OCI-LY1 (cell line): ENCODE results near the gene PKNOX2.

ENCODE experiments used
- H2AFZ ChIP-seq: fragments of 200-600 bp; sonication (generic), shearing (Covaris generic); 2 replicates; pipeline ENCODE4 v1.6.0; 2014; ENCODE audit warnings: antibody characterized with exemption, mild to moderate bottlenecking, low read length
- H3F3A ChIP-seq: fragments of 200-600 bp; sonication (generic), shearing (Covaris generic); 2 replicates; pipeline ENCODE4 v1.6.0; 2014; ENCODE audit warnings: mild to moderate bottlenecking, antibody characterized with exemption, low read length, moderate library complexity; ENCODE audit not compliant: insufficient read depth
- H3K27ac ChIP-seq: fragments of 200-600 bp; sonication (generic); 2 replicates; pipeline ENCODE4 v1.5.1; 2014; ENCODE audit warnings: low read length, mixed run types, mild to moderate bottlenecking, low read depth; ENCODE audit not compliant: poor library complexity, severe bottlenecking
- H3K27me3 ChIP-seq: fragments of 200-600 bp; sonication (generic); 2 replicates; pipeline ENCODE4 v1.6.0; 2014; ENCODE audit warnings: antibody characterized with exemption, mild to moderate bottlenecking, low read length, moderate library complexity; ENCODE audit not compliant: insufficient read depth
- H3K36me3 ChIP-seq: fragments of 200-600 bp; sonication (generic); 2 replicates; pipeline ENCODE4 v1.6.1; 2014; ENCODE audit warnings: mild to moderate bottlenecking, antibody characterized with exemption, low read length, moderate library complexity, mixed read lengths; ENCODE audit not compliant: insufficient read depth
- H3K4me1 ChIP-seq: fragments of 200-600 bp; sonication (generic); 2 replicates; pipeline ENCODE4 v1.5.1; 2014; ENCODE audit warnings: mild to moderate bottlenecking, low read length, moderate library complexity; ENCODE audit not compliant: insufficient read depth, severe bottlenecking
- H3K4me2 ChIP-seq: fragments of 200-600 bp; sonication (generic), shearing (Covaris generic); 2 replicates; pipeline ENCODE4 v1.6.1; 2014; ENCODE audit warnings: low read length
- H3K4me3 ChIP-seq: fragments of 200-600 bp; sonication (generic); 2 replicates; pipeline ENCODE4 v1.5.1; 2014; ENCODE audit warnings: low read length, low read depth, mild to moderate bottlenecking, mixed read lengths; ENCODE audit not compliant: poor library complexity, severe bottlenecking
- H3K79me2 ChIP-seq: fragments of 200-600 bp; shearing (Covaris generic); 2 replicates; pipeline ENCODE4 v1.6.1; 2016; ENCODE audit warnings: mixed run types, low read length, mixed read lengths; ENCODE audit not compliant: insufficient read depth
- H3K9ac ChIP-seq: fragments of 200-600 bp; sonication (generic), shearing (Covaris generic); 2 replicates; pipeline ENCODE4 v1.6.1; 2014; ENCODE audit warnings: mild to moderate bottlenecking, low read length, mixed read lengths
- H3K9me2 ChIP-seq: fragments of 200-600 bp; sonication (generic), shearing (Covaris generic); 2 replicates; pipeline ENCODE4 v1.6.1; 2014; ENCODE audit warnings: low read depth, mild to moderate bottlenecking, low read length, mixed read lengths
- H3K9me3 ChIP-seq: fragments of 200-600 bp; shearing (Covaris generic); 2 replicates; pipeline ENCODE4 v1.6.1; 2014; ENCODE audit warnings: low read length, mixed read lengths
- H4K20me1 ChIP-seq: fragments of 200-600 bp; sonication (generic), shearing (Covaris generic); 2 replicates; pipeline ENCODE4 v1.6.0; 2016; ENCODE audit warnings: mild to moderate bottlenecking, low read length; ENCODE audit not compliant: insufficient read depth
- EZH2 ChIP-seq: fragments of 200-600 bp; sonication (generic), shearing (Covaris generic); IDR thresholded peaks from 2 replicates; pipeline ENCODE4 v1.8.0; 2017; ENCODE audit warnings: borderline replicate concordance, mixed run types, mild to moderate bottlenecking, antibody characterized with exemption, low read length, moderate library complexity, mixed read lengths
- TF ChIP-seq, protein P1 (sequence below): fragments of 200-600 bp; sonication (generic), shearing (Covaris generic); IDR thresholded peaks from 2 replicates; pipeline ENCODE4 v1.5.1; 2017; ENCODE audit warnings: mild to moderate bottlenecking, antibody characterized with exemption, low read length, moderate library complexity, mixed read lengths

Gene PKNOX2

DNA sequence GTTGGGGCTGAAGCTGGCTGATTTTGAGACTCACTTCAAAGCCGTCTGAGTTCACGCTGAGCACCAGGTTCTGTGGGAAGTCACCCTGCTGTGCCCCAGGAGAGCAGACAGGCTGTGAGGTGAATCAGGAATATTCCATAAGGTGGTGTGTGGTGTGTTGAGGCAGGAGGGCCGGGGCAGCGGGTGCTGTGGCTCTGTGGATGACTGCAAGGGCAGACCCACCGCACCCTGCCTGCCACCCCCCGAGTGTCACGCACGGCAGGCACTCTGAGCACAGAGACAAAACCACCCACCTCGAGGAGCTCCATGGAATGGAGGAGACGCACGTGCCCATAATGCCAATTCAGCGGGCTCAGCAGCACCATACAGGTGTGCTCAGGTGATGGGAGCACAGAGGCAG lies 147.8 kb downstream of the PKNOX2 start:
- Histone ChIP-seq H4K20me1 (no peaks in the 10 kb centered on the region), H3K4me2 (no peak overlapping the region), H3K9me2 (no peaks in the 10 kb centered on the region), H3K4me1 (no peaks in the 10 kb centered on the region), H2AFZ (no peak overlapping the region), H3K9ac (no peak overlapping the region), H3K9me3 (no peaks in the 10 kb centered on the region), H3F3A (no peaks in the 10 kb centered on the region), H3K79me2 (no peaks in the 10 kb centered on the region), H3K27ac (no peak overlapping the region), H3K4me3 (no peak overlapping the region), H3K27me3 (no peaks in the 10 kb centered on the region), H3K36me3 (no peaks in the 10 kb centered on the region)
- TF ChIP-seq EZH2: no peak
- TF ChIP-seq, protein P1, sequence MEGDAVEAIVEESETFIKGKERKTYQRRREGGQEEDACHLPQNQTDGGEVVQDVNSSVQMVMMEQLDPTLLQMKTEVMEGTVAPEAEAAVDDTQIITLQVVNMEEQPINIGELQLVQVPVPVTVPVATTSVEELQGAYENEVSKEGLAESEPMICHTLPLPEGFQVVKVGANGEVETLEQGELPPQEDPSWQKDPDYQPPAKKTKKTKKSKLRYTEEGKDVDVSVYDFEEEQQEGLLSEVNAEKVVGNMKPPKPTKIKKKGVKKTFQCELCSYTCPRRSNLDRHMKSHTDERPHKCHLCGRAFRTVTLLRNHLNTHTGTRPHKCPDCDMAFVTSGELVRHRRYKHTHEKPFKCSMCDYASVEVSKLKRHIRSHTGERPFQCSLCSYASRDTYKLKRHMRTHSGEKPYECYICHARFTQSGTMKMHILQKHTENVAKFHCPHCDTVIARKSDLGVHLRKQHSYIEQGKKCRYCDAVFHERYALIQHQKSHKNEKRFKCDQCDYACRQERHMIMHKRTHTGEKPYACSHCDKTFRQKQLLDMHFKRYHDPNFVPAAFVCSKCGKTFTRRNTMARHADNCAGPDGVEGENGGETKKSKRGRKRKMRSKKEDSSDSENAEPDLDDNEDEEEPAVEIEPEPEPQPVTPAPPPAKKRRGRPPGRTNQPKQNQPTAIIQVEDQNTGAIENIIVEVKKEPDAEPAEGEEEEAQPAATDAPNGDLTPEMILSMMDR: no peak

DNA sequence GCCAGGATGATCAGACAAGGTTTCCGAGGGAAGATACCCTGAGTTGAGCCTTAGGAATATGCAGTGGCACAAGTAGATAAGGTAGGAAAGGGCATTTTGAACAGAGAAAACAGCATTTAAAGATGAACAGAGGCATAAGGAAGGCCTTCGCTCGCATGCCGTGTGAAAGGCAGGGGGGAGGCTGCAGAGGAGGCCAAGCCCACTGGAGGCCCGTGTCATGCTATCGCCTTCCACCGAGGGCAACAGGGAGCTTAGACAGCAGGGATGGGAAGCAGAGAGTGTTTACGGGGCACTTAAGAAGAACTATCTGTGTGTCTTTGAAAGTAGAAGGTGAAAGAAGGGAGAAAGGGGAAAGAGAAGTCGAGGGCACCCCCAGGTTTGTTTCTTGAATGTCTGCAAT lies 148.3 kb downstream of the PKNOX2 start:
- no peaks in the 10 kb centered on the region for H3F3A ChIP-seq
- H3K36me3 ChIP-seq: no peaks in the 10 kb centered on the region
- H4K20me1 ChIP-seq: no peaks in the 10 kb centered on the region
- H3K27ac ChIP-seq: no peak overlapping the region
- no peak overlapping the region for H3K4me3 ChIP-seq
- H2AFZ ChIP-seq: no peak overlapping the region
- no peaks in the 10 kb centered on the region for H3K79me2 ChIP-seq
- no peaks in the 10 kb centered on the region for H3K27me3 ChIP-seq
- H3K9ac ChIP-seq: no peak overlapping the region
- no peaks in the 10 kb centered on the region for H3K9me2 ChIP-seq
- no peaks in the 10 kb centered on the region for H3K4me1 ChIP-seq
- no peaks in the 10 kb centered on the region for H3K9me3 ChIP-seq
- TF ChIP-seq, protein P1: no peak
- TF ChIP-seq EZH2: no peak
- H3K4me2 ChIP-seq: no peak overlapping the region

DNA sequence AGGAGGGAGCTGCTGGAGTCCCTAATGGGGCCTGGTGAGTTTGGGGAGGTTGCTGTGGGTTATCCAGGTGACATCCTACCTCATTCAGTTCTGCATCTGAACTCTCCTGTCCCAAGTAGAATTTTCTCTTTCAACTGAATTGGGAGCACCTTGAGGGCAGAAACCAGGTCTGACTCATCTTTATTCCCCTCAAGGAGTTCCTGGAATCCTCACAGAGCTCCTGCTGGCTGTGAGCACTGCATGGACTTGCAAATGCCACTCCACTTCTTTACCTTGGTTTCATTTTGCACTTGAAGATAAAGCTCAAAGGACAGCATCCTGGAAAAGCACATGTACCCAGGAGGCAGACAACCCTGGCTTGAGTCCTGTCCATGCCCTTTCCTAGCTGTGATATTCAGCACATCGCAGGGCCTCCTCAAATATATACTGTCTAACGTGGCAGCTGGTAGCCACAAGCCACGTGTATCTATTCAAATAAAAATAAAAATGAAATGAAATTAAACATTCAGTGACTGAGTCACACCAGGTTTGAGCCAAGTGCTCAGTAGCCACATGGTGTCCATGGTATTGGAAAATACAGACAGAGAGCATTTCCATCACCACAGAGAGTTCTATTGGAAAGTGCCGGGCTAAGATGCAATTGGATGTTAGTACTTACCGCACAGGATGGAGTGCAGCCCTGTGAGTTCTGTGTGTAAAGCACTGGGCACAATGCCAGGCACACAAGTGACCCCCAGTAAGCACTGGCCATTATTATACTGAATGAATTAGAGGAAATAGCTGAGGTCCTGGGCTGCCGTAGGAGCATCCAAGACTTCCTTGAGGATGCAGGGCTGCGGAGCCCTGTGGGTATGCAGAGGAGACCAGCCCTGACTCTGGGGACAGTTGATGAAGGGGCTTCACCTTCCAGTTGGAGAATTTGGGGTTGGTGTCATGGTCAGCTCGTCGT lies 149.0 kb downstream of the PKNOX2 start:
- no peaks in the 10 kb centered on the region for H3K4me1 ChIP-seq
- H3F3A ChIP-seq: no peaks in the 10 kb centered on the region
- no peaks in the 10 kb centered on the region for H3K9me3 ChIP-seq
- no peaks in the 10 kb centered on the region for H3K79me2 ChIP-seq
- no peaks in the 10 kb centered on the region for H3K36me3 ChIP-seq
- H2AFZ ChIP-seq: no peak overlapping the region
- no peak overlapping the region for H3K4me3 ChIP-seq
- no peak overlapping the region for H3K9ac ChIP-seq
- no peak overlapping the region for H3K27ac ChIP-seq
- no peaks in the 10 kb centered on the region for H3K27me3 ChIP-seq
- H3K9me2 ChIP-seq: no peaks in the 10 kb centered on the region
- H3K4me2 ChIP-seq: no peak overlapping the region
- TF ChIP-seq, protein P1: no peak
- TF ChIP-seq EZH2: no peak
- H4K20me1 ChIP-seq: no peaks in the 10 kb centered on the region
